Pancreas (tissue), 10 donors: Measurements from ENCODE around the gene FEM1A. TPM values are rescaled to one million over a fixed set of nuclear protein-coding genes. Genes with fewer than 3 reads are reported as not detected.

Experiments
- ATAC-seq, 4 donors: fragments of 200-7000 bp; cut with Tn5 transposase; one replicate each; pipeline versions ENCODE4 v1.8.0 to v1.9.1; 2020; ENCODE audit warnings: mild to moderate bottlenecking in 4 of 4, moderate library complexity in 4 of 4
- DNase-seq, 6 donors: peaks; one replicate each; pipeline ENCODE4 v3.0.0-alpha.2; 2020
- FAIRE-seq: peaks from 2 replicates; lab custom pipeline; 2012; peaks lifted over from hg19 to GRCh38; lab: Jason Lieb, UNC
- H3K27ac ChIP-seq, 4 donors: fragments of 200-600 bp; sonication (generic); 1 replicate in 3 of 4; 2 replicates in 1 of 4; pipeline versions ENCODE4 v1.5.0 to v1.8.0; 2020
- H3K27me3 ChIP-seq, 4 donors: fragments of 200-600 bp; one replicate each; pipeline ENCODE4 v1.8.0; 2021
- H3K36me3 ChIP-seq, 3 donors: fragments of 200-600 bp; sonication (generic) in 1 of 3; one replicate each; pipeline versions ENCODE4 v1.5.0 to v1.8.0; 2020 to 2021
- H3K4me1 ChIP-seq, 3 donors: fragments of 200-600 bp; one replicate each; pipeline ENCODE4 v1.8.0; 2021
- H3K4me3 ChIP-seq, 4 donors: fragments of 200-600 bp; sonication (generic) in 2 of 4; one replicate each; pipeline versions ENCODE4 v1.5.0 to v1.8.0; 2020 to 2021
- H3K9me3 ChIP-seq, 4 donors: fragments of 200-600 bp; one replicate each; pipeline ENCODE4 v1.8.0; 2021
- WGBS, 2 donors: extraction: QIAGEN DNeasy Blood & Tissue Kit; methylation state at CpG; one replicate each; pipeline ENCODE4 v1.1.7; 2013; 5-methylcytosine and 5-hydroxymethylcytosine counted together
- intact Hi-C, 3 donors: fragments of 100-400 bp; cut with DNase I; formaldehyde crosslinking; loops; one replicate each; pipeline versions ENCODE4 v1.11.1 to v1.14.2; 2022
- polyA plus RNA-seq, 2 donors: library from polyadenylated mRNA; stranded (reverse); fragments of 200-250 nt; gene quantifications; one replicate each; pipeline ENCODE4 v1.2.3, GENCODE V29; 2013
- total RNA-seq, 6 donors: library from RNA; stranded (reverse); fragmentation: NEBNext Ultra II Directional in 4 of 6; extraction: Animal tissue kit (Norgen Biotek cat#: 25700) in 4 of 6; gene quantifications; one replicate each; pipeline versions ENCODE4 v1.2.1 to v1.2.4, GENCODE V29; 2021 to 2023
- TF ChIP-seq, protein P1 (sequence below), 4 donors: fragments of 200-600 bp; sonication (generic) in 3 of 4; IDR thresholded peaks; one replicate each; pipeline versions ENCODE4 v1.5.0 to v1.8.0; 2021; ENCODE audit warnings: antibody characterized with exemption in 4 of 4
- donor health status: healthy with polysubstance abuse.
- donor health status: DM: no; HTN: no; CAD: no; lungs with moderate emphysema.
- donor health status: DM: no; HTN: no; CAD: no.
- donor health status: control.
- donor health status: control.
- donor health status: Bipolar disorder and iron deficiency.
- donor health status: DM: yes; HTN: yes; CAD: no.
- donor health status: DM: no; HTN: no; CAD: no.
- donor health status: DM: no; HTN: no; CAD: no.
- donor health status: DM: yes; HTN: yes; CAD: no.

Gene FEM1A
- total and polyA plus RNA-seq, 8 donors, result 3.3 to 9.2 (median 5.9) TPM

- H3K9me3 ChIP-seq, result no peaks in the 10 kb centered on the region
- WGBS, 2 donors, result 61 to 62% methylated on average over 11 of the region's 11 CpGs
- H3K27me3 ChIP-seq, result no peaks in the 10 kb centered on the region
- H3K4me1 ChIP-seq, result peaks cover 16 to 30% (median 21%) of the 10 kb centered on the region in 3 donors
- ATAC-seq, result no peak
- no peak for FAIRE-seq
- TF ChIP-seq, protein P1, sequence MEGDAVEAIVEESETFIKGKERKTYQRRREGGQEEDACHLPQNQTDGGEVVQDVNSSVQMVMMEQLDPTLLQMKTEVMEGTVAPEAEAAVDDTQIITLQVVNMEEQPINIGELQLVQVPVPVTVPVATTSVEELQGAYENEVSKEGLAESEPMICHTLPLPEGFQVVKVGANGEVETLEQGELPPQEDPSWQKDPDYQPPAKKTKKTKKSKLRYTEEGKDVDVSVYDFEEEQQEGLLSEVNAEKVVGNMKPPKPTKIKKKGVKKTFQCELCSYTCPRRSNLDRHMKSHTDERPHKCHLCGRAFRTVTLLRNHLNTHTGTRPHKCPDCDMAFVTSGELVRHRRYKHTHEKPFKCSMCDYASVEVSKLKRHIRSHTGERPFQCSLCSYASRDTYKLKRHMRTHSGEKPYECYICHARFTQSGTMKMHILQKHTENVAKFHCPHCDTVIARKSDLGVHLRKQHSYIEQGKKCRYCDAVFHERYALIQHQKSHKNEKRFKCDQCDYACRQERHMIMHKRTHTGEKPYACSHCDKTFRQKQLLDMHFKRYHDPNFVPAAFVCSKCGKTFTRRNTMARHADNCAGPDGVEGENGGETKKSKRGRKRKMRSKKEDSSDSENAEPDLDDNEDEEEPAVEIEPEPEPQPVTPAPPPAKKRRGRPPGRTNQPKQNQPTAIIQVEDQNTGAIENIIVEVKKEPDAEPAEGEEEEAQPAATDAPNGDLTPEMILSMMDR (IDR thresholded peaks at IDR 0.05), result no peak
- no peak overlapping the region for H3K27ac ChIP-seq
- no peak overlapping the region for H3K4me3 ChIP-seq
- intact Hi-C loops, result no loop called here
- H3K36me3 ChIP-seq, result peaks cover 0 to 15% (median 12%) of the 10 kb centered on the region in 3 donors
- no peak for DNase-seq
Observed at GRCh38 chr19:4794971-4795370, 3.4 kb downstream of the FEM1A start.

DNA sequence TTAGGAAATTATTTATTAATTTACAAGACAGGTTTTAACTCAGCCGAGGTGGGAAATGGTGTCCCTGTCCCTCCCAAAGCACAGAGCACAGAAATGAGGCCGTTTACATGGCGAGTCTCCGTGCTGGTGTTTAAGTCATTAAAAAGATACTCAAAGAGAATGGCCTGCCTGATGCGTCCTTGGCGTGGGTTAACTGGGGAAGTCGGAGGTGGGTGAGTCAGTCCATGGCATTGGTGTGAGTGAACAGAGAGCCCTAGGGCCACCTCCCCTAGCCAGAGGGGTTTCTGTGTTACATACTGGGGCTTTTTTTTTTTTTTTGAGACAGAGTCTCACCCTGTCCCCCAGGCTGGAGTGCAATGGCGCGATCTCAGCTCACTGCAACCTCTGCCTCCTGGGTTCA lies 3.9 kb downstream of the FEM1A start:
- ATAC-seq (no peak), FAIRE-seq (no peak), DNase-seq (no peak)
- Histone ChIP-seq H3K4me3 (no peak overlapping the region), H3K27ac (no peak overlapping the region), H3K36me3 (peaks cover 0 to 15% (median 12%) of the 10 kb centered on the region in 3 donors), H3K4me1 (peaks cover 16 to 30% (median 21%) of the 10 kb centered on the region in 3 donors), H3K9me3 (no peaks in the 10 kb centered on the region), H3K27me3 (no peaks in the 10 kb centered on the region)
- intact Hi-C loops, result no loop called here
- TF ChIP-seq, protein P1 (IDR thresholded peaks at IDR 0.05), result no peak
- 76 to 77% methylated on average over 9 of the region's 9 CpGs for WGBS, 2 donors

DNA sequence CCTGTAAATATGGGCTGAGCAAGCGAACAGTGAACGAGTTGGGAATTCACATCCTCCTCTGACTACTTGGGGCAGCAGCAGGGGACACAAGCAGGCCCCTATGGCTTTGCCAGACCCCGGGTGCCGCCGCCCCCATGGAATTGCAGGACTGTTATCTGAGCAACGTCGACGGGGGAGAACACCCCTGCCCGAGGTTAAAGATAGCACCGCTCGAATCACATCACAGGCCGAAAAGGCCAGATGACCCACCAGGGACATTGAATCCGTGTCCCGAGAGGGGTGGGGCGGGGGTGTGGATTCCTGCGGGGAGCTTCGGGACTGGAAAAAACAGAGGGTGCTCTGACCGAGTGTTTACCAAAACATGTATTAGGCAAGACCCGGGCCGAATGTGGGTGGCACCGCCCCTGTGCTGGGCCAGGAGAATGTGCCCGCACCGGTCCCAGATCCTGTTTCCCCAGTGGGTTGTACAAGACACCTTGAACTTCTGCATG lies 9.1 kb downstream of the FEM1A start:
- peak; percentile 55 to 78 (median 68) for ATAC-seq
- Histone ChIP-seq H3K9me3 (no peaks in the 10 kb centered on the region), H3K27me3 (no peaks in the 10 kb centered on the region), H3K4me3 (no peak overlapping the region), H3K4me1 (peaks cover 0 to 3% (median 2%) of the 10 kb centered on the region in 3 donors), H3K27ac (peak overlapping the region in 2 of 4 donors; percentile 5 to 55), H3K36me3 (peaks cover 0 to 6% (median 0%) of the 10 kb centered on the region in 3 donors)
- TF ChIP-seq, protein P1 (IDR thresholded peaks at IDR 0.05), result no peak
- peak in 5 of 6 donors; percentile 56 to 65 (median 62) for DNase-seq
- intact Hi-C loops, result loop anchor here in 1 of 3 donors (10.0 kb wide), 1 partner anchor 54 kb away; no protein-coding TSS in a partner anchor
- no peak for FAIRE-seq
- WGBS, 2 donors, result 29 to 35% methylated on average over 23 of the region's 23 CpGs

DNA sequence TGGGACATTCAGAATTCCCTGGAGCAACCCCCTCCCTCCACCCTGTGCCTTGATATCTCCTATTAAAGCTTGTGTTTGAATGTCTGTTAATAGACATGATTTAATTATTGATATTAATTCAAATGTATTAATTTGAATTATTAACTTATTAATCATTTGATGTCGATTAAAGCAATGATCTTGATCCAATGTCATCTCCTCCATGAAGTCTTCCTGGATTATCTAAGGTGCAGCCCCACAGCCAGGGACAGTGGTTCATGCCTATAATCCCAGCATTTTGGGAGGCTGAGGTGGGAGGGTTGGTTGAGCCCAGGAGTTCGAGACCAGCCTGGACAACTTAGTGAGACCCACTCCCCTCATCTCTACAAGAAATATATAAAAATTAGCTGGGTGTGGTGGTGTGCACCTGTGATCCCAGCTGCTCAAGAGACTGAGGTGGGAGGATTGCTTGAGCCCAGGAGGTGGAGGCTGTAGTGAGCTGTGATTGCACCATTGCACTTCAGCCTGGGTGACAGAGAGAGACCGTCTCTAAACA lies 9.6 kb downstream of the FEM1A start:
- intact Hi-C loops, result loop anchor here in 1 of 3 donors (10.0 kb wide), 1 partner anchor 54 kb away; no protein-coding TSS in a partner anchor
- no peaks in the 10 kb centered on the region for H3K9me3 ChIP-seq
- peaks cover 0 to 6% (median 0%) of the 10 kb centered on the region in 3 donors for H3K36me3 ChIP-seq
- 51 to 53% methylated on average over 3 of the region's 3 CpGs for WGBS, 2 donors
- ATAC-seq (no peak), DNase-seq (no peak), FAIRE-seq (no peak)
- H3K4me1 ChIP-seq, result peaks cover 0 to 2% (median 0%) of the 10 kb centered on the region in 3 donors
- H3K27me3 ChIP-seq, result no peaks in the 10 kb centered on the region
- TF ChIP-seq, protein P1 (IDR thresholded peaks at IDR 0.05), result no peak
- H3K4me3 ChIP-seq, result no peak overlapping the region
- H3K27ac ChIP-seq, result no peak overlapping the region

GRCh38 chr19:4802711-4803110 lies 11.2 kb downstream of the FEM1A start:
- intact Hi-C loops, result loop anchor here in 1 of 3 donors (10.0 kb wide), 1 partner anchor 52 kb away; no protein-coding TSS in a partner anchor
- no peaks in the 10 kb centered on the region for H3K9me3 ChIP-seq
- WGBS, 2 donors, result 69 to 79% methylated on average over 7 of the region's 7 CpGs
- H3K4me1 ChIP-seq, result no peaks in the 10 kb centered on the region
- no peaks in the 10 kb centered on the region for H3K27me3 ChIP-seq
- DNase-seq, result no peak
- no peak for FAIRE-seq
- TF ChIP-seq, protein P1 (IDR thresholded peaks at IDR 0.05), result no peak
- no peak overlapping the region for H3K27ac ChIP-seq
- ATAC-seq, result no peak
- no peaks in the 10 kb centered on the region for H3K36me3 ChIP-seq
- H3K4me3 ChIP-seq, result no peak overlapping the region
